Glutamatergic neuron (in vitro differentiated cells): ENCODE results near the gene PHC3. TPM values are rescaled to one million over a fixed set of nuclear protein-coding genes. Genes with fewer than 3 reads are reported as not detected.

Experiments used
- DNase-seq: peaks from one replicate; pipeline ENCODE4 v3.0.0; 2022
- H3K27ac Mint-ChIP-seq: one replicate; pipeline ENCODE4 v1.8.0; 2020; ENCODE audit warnings: mild to moderate bottlenecking, mixed read lengths, inconsistent platforms; ENCODE audit not compliant: unreplicated experiment
- H3K27me3 Mint-ChIP-seq: one replicate; pipeline ENCODE4 v1.8.0; 2020; ENCODE audit warnings: mild to moderate bottlenecking, moderate library complexity, mixed read lengths, inconsistent platforms; ENCODE audit not compliant: unreplicated experiment
- H3K36me3 Mint-ChIP-seq: one replicate; pipeline ENCODE4 v1.8.0; 2020; ENCODE audit warnings: mild to moderate bottlenecking, mixed read lengths, inconsistent platforms; ENCODE audit not compliant: unreplicated experiment
- H3K4me1 Mint-ChIP-seq: one replicate; pipeline ENCODE4 v1.8.0; 2020; ENCODE audit warnings: mild to moderate bottlenecking, low read depth, mixed read lengths, inconsistent platforms; ENCODE audit not compliant: unreplicated experiment
- H3K4me3 Mint-ChIP-seq: one replicate; pipeline ENCODE4 v1.8.0; 2020; ENCODE audit warnings: mild to moderate bottlenecking, mixed read lengths, inconsistent platforms; ENCODE audit not compliant: unreplicated experiment
- H3K9me3 Mint-ChIP-seq: one replicate; pipeline ENCODE4 v1.8.0; 2020; ENCODE audit warnings: mild to moderate bottlenecking, moderate library complexity, mixed read lengths, inconsistent platforms; ENCODE audit not compliant: unreplicated experiment
- total RNA-seq: library from RNA; stranded (reverse); fragmentation: NEBNext Ultra II Directional; extraction: Animal tissue kit (Norgen Biotek cat#: 25700); gene quantifications from one replicate; pipeline ENCODE4 v1.2.1, GENCODE V29; 2021; ENCODE audit not compliant: unreplicated experiment
- TF ChIP-seq, protein P1 (sequence below): fragments of 200-600 bp; sonication (generic); IDR thresholded peaks from one replicate; pipeline ENCODE4 v1.5.0; 2021; ENCODE audit not compliant: partially characterized antibody, unreplicated experiment

The PHC3 gene
- total RNA-seq, 1 donor from 2014 or later = 31.9 TPM

DNA sequence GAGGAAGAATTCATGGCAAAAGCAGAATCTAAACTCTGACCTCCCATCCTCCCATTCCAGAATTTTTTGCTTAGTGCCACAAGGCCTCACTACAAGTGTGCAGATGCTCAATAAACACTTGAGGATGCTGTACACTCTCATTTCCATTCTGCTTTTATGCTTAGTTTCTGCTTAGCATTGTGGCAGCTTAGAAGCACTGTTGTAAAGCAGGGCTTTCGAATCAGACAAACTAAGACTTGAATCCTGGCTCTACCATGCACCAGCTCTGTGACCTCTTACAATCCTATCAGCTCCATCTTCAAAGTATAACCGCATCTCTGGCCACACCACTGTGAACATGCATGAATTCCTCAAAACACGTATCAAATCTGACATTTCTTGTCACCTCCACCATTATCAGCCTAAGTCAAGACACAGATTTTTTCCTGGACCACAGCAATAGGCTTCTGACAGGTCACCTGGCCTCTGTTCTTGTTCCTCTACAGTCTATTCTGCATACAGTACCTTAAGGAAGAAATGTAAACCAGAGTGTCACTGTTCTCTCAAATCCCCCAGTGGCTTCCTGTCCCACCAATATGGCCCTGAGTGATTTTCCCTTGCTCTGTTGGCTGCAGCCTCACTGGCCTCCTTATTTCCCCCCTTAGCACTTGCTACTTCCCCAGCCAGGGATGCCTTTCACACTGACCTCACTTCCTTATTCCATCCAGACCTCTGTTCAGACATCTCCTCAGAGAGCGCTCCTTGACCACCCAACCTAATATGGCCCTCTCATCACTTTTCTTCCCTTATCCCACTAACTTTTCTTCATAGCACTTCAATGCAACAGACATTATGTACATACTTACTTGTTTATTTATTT is 8.1 kb upstream of the PHC3 start:
- Mint-ChIP-seq H3K27me3 (no peaks in the 10 kb centered on the region), H3K4me1 (peaks cover 3% of the 10 kb centered on the region), H3K4me3 (no peak overlapping the region), H3K9me3 (no peaks in the 10 kb centered on the region), H3K36me3 (no peaks in the 10 kb centered on the region), H3K27ac (no peak overlapping the region)
- DNase-seq = no peak
- TF ChIP-seq, protein P1, sequence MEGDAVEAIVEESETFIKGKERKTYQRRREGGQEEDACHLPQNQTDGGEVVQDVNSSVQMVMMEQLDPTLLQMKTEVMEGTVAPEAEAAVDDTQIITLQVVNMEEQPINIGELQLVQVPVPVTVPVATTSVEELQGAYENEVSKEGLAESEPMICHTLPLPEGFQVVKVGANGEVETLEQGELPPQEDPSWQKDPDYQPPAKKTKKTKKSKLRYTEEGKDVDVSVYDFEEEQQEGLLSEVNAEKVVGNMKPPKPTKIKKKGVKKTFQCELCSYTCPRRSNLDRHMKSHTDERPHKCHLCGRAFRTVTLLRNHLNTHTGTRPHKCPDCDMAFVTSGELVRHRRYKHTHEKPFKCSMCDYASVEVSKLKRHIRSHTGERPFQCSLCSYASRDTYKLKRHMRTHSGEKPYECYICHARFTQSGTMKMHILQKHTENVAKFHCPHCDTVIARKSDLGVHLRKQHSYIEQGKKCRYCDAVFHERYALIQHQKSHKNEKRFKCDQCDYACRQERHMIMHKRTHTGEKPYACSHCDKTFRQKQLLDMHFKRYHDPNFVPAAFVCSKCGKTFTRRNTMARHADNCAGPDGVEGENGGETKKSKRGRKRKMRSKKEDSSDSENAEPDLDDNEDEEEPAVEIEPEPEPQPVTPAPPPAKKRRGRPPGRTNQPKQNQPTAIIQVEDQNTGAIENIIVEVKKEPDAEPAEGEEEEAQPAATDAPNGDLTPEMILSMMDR = peak; percentile 23

DNA sequence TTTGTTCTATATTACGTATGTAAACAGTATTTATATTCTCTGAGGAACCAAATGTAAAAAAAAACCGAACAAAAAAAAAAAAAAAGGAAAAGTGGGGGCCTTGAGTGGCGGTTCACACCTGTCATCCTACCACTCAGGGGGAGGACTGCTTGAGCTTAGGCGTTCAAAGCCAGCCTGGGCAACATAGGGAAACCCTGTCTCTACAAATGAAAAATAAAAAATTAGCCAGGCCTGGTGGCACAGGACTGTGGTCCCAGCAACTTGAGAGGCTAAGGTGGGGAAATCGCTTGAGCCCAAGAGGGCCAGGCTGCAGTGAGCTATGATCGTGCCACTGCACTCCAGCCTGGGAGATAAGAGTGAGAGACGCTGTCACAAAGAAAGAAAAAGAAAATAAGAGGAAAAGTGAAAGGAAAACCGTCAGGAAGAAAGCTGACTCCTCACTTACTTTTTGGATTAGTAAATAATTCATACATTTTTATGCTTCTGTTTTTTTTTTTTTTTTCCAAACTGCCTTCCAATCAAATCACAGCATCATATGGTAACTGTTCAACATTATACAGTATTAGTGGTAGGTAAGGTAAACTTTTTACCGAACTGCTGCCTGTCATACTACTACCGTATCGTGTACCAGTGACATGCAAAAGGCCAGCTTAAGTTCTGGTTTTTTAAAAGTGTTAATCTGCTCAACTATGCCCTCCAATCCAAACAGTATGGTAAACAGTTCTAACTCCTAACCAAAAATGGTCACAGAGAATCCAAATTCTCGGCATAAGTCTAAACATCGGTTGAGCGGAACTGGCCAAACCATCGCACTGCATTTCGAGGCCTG is 1.2 kb downstream of the PHC3 start:
- Mint-ChIP-seq H3K27ac (peak overlapping the region; percentile 91), H3K36me3 (peaks cover 3% of the 10 kb centered on the region), H3K4me1 (peaks cover 11% of the 10 kb centered on the region), H3K27me3 (no peaks in the 10 kb centered on the region), H3K4me3 (peak overlapping the region; percentile 98), H3K9me3 (peaks cover 4% of the 10 kb centered on the region)
- DNase-seq = no peak
- TF ChIP-seq, protein P1 = no peak

DNA sequence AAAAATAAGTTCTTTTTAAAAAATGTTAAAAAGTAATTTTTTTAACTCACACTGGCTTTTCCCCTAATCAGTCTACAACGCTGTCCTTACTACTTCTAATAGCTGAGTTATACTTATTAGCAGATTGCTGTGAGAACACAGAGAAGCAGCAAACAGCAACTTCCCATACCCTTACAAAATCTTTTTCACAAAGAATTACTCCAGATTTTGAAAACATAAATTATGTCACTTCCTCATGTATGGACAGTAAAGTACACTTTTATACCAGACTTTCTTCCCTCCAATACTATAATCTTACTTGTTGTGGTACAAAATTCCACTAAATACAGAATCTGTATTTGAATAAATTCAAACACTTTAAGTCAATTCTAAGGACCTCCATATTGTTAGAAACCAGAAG is 2.1 kb downstream of the PHC3 start:
- peaks cover 4% of the 10 kb centered on the region for H3K9me3 Mint-ChIP-seq
- H3K4me1 Mint-ChIP-seq = peaks cover 11% of the 10 kb centered on the region
- H3K27me3 Mint-ChIP-seq = no peaks in the 10 kb centered on the region
- H3K4me3 Mint-ChIP-seq = peak overlapping the region; percentile 98
- DNase-seq = no peak
- TF ChIP-seq, protein P1 = no peak
- no peak overlapping the region for H3K27ac Mint-ChIP-seq
- peaks cover 4% of the 10 kb centered on the region for H3K36me3 Mint-ChIP-seq

GRCh38 chr3:170178651-170179050 is 2.9 kb downstream of the PHC3 start:
- Mint-ChIP-seq H3K9me3 (peaks cover 4% of the 10 kb centered on the region), H3K36me3 (peaks cover 4% of the 10 kb centered on the region), H3K4me1 (peaks cover 11% of the 10 kb centered on the region), H3K27me3 (no peaks in the 10 kb centered on the region), H3K27ac (peak overlapping the region; percentile 1), H3K4me3 (no peak overlapping the region)
- no peak for DNase-seq
- TF ChIP-seq, protein P1 = no peak
